Camera-type eye (tissue), 1 donor: ENCODE measurements around the gene KRT33B. TPM values are rescaled to one million over a fixed set of nuclear protein-coding genes. Genes with fewer than 3 reads are reported as not detected.

Experiments
- total RNA-seq: library from RNA; depleted of rRNA; stranded (reverse); fragments of >200 nt; gene quantifications from one replicate; pipeline ENCODE4 v1.2.3, GENCODE V29; 2014

KRT33B gene
- total RNA-seq = not detected

GRCh38 chr17:41369713-41370112 lies at the start of gene KRT33B:
Gene KRT33B (minus strand): TSS chr17:41369813. CDS start chr17:41369750, 63 bp downstream.

GRCh38 chr17:41396996-41397660 lies 27.5 kb upstream of the KRT33B start, which contains the start of gene KRT31:
Gene KRT31 (minus strand): TSS chr17:41397608. CDS start chr17:41397539, 69 bp downstream.

GRCh38 chr17:41381943-41382342 lies 12.3 kb upstream of the KRT33B start, which contains the start of gene KRT34:
Gene KRT34 (minus strand): TSS chr17:41382306. CDS start chr17:41382246, 60 bp downstream.

GRCh38 chr17:41350381-41350878 lies 19.2 kb downstream of the KRT33B start, which contains the start of gene KRT33A:
Gene KRT33A (minus strand): TSS chr17:41350828. CDS start chr17:41350767, 61 bp downstream.

GRCh38 chr17:41315204-41315794 lies 54.3 kb downstream of the KRT33B start, which contains the start of gene KRTAP17-1:
Gene KRTAP17-1 (minus strand): TSS chr17:41315710. CDS start chr17:41315650, 60 bp downstream.

Other genes starting within 250 kb of the KRT33B start
- not detected for gene KRTAP4-12, start 245.6 kb downstream of the KRT33B start, total RNA-seq
- gene KRTAP4-6, start 229.3 kb downstream of the KRT33B start, total RNA-seq = not detected
- gene KRTAP4-5, start 220.0 kb downstream of the KRT33B start, total RNA-seq = not detected
- not detected for gene KRTAP4-4, start 209.1 kb downstream of the KRT33B start, total RNA-seq
- gene KRTAP4-3, start 201.6 kb downstream of the KRT33B start, total RNA-seq = not detected
- not detected for gene KRTAP4-2, start 191.6 kb downstream of the KRT33B start, total RNA-seq
- gene KRTAP4-1, start 184.9 kb downstream of the KRT33B start, total RNA-seq = not detected
- gene KRTAP9-1, start 179.9 kb downstream of the KRT33B start, total RNA-seq = not detected
- not detected for gene KRTAP9-2, start 143.2 kb downstream of the KRT33B start, total RNA-seq
- gene KRTAP9-3, start 137.4 kb downstream of the KRT33B start, total RNA-seq = not detected
- 0.44 TPM for gene KRTAP9-8, start 131.8 kb downstream of the KRT33B start, total RNA-seq
- gene KRTAP9-4, start 120.1 kb downstream of the KRT33B start, total RNA-seq = not detected
- gene KRTAP9-9, start 114.4 kb downstream of the KRT33B start, total RNA-seq = not detected
- gene KRTAP9-6, start 104.4 kb downstream of the KRT33B start, total RNA-seq = not detected
- not detected for gene KRTAP9-7, start 94.1 kb downstream of the KRT33B start, total RNA-seq
- gene KRTAP29-1, start 67.0 kb downstream of the KRT33B start, total RNA-seq = not detected
- gene KRTAP16-1, start 60.5 kb downstream of the KRT33B start, total RNA-seq = not detected
- gene KRTAP17-1, start 54.1 kb downstream of the KRT33B start, total RNA-seq = not detected
- gene KRT33A, start 19.0 kb downstream of the KRT33B start, total RNA-seq = not detected
- not detected for gene KRT34, start 12.5 kb upstream of the KRT33B start, total RNA-seq
- gene KRT31, start 27.8 kb upstream of the KRT33B start, total RNA-seq = not detected
- gene KRT37, start 54.8 kb upstream of the KRT33B start, total RNA-seq = not detected
- not detected for gene KRT38, start 71.2 kb upstream of the KRT33B start, total RNA-seq
- not detected for gene KRT32, start 97.6 kb upstream of the KRT33B start, total RNA-seq
- not detected for gene KRT35, start 111.3 kb upstream of the KRT33B start, total RNA-seq
- gene KRT36, start 120.1 kb upstream of the KRT33B start, total RNA-seq = not detected
- gene KRT13, start 135.8 kb upstream of the KRT33B start, total RNA-seq = 200 TPM
- 80.3 TPM for gene KRT15, start 149.1 kb upstream of the KRT33B start, total RNA-seq
- gene KRT19, start 158.5 kb upstream of the KRT33B start, total RNA-seq = 131 TPM
- gene KRT9, start 202.2 kb upstream of the KRT33B start, total RNA-seq = not detected
- gene KRT14, start 217.1 kb upstream of the KRT33B start, total RNA-seq = 51.0 TPM
- 0.66 TPM for gene KRT16, start 243.0 kb upstream of the KRT33B start, total RNA-seq